ENCODE results near the gene LDLRAD4.

The LDLRAD4 gene

DNA sequence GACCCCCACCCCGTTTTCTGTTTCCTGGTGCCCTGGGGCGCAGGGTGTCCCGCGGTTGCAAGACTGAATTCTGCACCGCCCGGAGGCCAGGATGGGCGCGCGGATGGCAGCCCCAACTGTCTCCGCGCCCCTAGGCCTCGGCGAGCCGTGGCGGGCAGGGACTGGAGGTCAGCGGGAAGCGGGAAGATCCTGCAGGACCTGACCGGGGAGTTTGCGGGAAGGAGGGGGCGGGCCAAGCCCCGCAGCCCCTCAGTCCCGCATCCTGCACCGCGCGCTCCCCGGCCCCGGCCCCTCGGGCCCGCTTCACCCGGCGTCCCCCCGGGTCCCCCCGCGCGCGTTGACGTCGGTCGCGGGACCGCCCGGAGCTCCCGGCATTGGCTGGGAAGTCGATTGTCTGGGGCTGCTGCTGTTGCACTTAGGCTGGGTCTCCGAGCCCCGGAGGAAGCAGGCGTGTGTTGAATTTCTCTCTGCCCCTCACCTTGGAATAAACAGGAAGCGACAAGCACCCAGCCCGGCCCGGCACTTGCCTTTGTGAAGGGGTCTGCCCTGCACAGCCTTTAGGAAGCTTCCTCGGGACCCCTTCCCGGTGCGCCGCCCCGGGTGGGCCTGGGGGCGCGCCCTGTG is at the start of gene LDLRAD4:
LDLRAD4 (plus strand) TSS at position 393 of the 624 bp plus-strand sequence.
- DNase-seq = peak; percentile 58

DNA sequence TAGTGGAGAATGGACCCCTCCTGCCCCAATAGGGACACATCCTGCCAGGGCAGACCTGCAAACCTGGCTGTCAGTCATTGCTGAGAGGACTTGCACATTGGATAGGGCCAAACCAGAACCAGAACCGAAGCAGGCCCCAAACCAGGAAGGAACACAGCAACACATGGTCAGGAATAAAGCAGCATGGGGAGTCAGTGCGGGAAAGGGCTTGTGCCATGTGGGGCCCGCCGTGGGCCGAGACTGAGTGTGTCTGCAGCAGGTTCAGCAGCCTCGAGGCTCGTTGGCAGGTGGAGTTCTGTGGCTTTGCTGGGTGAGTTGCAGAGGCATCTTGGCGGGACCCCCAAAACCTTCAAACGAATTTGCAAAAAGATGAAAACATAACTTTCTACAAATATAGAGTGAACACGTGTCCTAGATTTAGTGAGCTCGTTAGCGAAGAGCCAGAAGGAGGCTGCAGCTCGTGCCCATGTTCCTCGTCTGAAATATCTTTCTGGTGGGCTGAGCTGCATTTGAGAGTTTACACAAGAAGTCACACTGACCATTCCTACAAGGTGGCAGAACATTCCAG is 44.9 kb upstream of the LDLRAD4 start:
- DNase-seq = no peak

DNA sequence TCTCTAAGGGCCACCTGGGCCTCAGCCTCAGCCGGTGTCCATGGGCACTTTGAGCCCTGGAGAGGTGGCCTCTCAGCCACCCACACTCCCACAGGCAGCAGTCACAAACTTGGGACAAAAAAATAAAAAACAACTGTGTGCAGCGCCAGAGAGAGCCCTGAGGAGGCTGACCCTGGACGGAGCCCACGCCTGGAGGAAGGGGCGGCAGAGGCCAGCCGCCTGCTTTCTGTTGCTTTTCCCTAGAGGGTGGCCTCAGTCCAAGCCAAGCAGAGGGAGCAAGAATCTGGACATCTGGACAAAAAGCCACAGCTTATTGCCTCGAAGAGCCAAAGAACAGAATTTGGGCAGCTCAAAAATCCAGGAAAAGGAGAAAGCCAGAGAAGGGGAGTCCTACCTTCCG is 43.3 kb upstream of the LDLRAD4 start:
- DNase-seq = no peak

DNA sequence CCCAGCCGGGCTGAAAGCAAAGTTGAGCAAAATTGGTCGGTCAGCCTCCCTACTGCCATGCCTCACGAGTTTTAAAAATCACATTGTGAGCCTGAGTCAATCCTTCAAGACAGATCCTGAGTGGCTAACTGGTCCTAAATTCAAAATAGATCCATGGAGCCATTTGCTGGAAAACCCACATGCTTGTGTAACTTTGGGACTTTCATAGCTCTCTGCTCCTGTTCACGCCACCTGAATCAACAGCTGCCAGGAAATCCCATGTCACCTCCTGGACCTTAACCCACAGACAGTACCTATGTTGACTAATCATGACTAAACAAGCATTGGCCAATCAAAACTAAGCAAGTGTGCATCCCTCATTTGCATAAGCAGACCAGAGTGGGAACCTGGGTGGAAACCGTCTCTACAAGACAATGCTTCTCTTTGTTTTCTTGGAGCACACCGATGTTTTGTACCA is 42.8 kb upstream of the LDLRAD4 start:
- DNase-seq = no peak

DNA sequence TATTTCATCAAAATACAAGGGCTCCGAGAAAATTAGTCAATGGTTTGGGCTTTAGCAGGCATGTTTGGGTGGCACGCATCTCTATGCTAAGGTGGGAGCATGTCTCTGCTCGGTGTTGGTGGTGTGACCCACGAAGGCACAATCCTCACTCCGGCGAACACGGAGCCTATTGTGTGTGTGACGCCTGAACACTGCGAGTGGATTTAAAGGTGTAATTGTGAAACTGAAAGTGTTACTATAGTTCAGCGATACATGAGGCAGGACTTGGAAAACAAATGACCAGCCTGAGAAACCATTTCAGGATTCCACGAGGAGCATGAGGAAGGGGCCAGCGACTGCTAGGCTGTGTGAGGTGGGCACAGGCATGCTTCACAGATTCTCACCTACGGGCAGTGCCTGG is 41.7 kb upstream of the LDLRAD4 start:
- no peak for DNase-seq

DNA sequence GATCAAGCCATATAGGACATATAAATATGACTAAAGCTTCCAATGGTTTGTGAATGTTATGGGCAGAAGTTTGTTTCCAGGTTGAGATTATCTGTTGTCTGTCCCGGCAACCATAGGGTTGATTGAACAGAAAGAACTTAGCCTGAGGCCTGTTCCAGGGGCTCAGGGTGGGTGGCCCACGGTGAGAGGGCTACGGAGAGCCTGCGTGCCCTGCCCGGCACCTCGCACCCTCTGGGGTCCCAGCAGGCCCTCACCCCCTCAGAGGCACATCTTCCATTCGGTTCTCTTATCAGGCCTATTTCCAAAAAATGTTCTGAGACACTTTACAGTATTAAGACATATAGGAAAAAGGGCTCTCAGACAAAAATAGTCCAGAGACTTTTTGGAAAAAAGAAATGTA is 40.4 kb upstream of the LDLRAD4 start:
- DNase-seq = no peak

DNA sequence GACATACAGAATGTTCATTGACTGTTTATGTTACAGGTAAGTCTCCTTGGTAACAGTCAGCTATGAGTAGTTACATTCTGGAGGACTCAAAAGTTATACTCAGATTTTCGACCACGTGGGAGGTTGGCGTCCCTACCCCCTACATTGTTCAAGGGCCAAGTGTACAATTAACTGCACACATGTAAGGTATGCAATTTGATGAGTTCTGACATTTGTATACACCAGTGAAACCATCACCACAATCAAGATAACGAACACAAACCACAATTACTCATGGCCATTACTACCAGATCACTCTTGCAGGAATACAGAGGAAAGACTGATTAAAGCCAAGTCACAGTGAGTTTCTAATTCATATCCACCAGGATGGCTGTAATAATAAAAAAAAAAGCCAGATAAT is 39.6 kb upstream of the LDLRAD4 start:
- DNase-seq = no peak

DNA sequence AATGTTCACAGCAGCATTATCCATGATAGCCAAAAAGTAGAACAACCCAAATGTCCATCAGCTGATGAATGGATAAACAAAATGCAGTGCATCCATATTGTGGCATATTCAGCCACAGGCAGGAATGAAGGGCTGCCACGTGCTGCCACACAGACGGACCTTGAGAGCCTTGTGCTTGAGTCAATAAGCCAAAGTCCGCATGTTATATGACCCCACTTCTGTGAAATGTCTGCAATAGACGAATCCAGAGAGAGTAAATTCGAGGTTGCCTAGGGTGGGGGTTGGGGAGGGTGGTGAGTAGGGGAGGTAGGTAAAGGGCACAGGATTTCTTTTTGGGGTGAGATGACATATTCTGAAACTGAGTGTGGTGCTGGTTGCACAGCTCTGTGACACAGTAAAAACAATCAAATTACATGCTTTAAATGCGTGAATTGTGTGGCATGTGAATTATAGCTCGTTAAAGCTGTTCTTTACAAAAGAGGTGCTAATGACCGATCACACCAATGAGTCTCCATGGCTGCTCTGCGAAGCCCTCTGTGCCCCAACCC is 38.9 kb upstream of the LDLRAD4 start:
- DNase-seq = no peak

DNA sequence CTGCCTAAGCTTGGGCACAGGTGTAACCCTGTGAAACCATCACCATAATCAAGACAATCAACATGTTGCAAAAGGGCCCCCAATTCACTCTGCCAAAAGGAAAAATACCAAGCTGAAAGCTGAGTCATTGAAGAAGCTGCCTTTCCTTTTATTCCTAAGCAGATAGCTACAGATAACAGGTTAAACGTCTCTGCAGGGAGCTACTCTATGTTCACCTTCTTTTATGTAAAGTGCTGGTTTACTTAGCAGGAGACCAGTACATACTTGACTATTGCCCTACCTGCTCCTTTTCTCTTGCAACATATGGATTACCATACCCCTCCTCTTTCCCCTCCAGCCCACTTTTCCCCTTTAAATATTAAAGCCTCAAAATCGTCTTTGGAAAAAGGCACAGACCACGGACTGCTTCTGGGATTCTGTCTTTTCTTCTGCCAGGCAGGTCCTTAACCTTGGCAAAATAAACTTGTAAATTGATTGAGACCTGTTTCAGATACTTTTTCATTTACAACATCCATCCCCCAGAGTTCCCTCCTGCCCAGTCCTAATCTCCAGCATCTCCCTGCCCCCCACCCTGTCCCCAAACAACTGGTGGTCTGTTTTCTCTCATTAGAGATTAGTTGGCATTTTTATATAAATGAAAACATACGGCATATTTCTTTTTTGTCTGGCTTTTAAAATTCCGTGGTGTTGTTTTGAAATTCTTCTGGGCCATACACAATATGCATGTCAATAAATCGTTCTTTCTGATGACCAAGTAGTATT is 37.8 kb upstream of the LDLRAD4 start:
- DNase-seq = no peak

DNA sequence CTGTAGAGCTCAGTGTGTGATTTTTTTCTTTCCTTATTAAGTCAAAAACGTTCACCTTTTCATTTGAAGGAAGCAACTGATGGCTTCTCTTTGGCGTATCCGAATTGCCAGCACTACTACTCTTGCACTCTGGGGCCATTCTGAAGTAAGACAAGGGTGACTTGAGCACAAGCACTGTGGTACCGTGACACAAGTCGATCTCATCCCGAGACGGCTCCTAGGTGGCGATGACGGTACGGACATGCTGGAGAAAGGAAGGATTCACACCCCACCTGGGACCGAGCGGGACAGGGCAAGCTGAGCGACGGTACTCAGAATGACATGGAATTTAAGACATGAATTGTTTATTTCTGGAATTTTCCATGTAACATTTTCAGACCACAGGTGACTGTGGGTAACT is 36.8 kb upstream of the LDLRAD4 start:
- no peak for DNase-seq

DNA sequence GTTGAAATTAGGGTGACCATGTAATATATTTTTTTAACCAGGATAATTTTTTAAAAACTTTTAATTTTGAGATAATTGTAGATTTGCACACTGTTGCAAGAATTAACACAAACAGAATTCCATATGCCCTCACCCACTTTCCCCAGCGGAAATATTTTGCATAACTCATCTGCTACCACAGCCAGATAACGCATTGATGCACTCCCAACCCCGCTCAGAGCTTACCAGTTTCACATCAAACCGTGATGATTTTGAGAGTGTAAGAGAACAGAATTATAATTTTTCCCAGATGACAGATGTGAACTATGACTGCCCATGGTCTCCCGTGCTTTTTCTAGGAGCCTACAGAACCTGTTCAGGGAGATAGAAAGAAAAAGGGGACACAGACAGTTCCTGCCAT is 35.2 kb upstream of the LDLRAD4 start:
- DNase-seq = no peak

DNA sequence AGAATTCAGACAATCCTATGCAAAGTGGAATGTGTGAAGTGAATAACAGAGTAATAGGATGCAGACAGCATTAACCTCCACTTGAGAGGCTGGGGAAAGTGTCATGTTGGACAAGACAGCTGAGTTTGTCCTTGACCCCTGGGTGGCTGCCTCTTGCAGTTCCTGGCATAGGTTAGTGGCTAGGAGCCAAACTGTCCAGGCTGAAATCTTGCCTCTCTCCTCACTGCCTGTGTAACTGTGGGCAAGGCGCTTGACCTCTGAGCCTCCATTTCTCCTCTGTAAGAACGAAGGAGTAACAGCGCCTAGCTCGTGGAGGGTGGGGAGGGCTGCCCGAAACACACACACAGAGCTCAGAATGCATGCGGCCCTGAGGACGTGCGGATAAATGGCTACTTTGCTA is 34.8 kb upstream of the LDLRAD4 start:
- no peak for DNase-seq

DNA sequence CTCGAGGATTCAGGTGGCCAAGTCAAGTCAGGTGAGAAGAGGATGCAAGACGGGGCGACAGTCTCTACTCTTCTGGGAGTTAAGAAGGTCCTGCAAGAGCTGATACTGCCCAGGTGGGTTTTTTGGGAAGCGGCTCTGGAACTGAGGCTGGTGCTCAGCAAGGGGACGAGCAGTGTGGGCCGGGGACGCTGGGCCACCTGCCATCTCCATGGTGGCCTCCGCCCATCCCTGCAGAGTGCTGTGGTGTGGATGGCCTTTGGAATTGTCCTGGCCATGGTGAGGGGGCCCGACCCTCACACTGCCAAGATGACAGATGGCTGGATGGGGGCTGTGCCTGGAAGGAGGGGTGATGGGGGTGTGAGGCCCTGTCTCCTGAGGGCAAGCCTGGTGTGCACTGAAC is 34.2 kb upstream of the LDLRAD4 start:
- DNase-seq = no peak

DNA sequence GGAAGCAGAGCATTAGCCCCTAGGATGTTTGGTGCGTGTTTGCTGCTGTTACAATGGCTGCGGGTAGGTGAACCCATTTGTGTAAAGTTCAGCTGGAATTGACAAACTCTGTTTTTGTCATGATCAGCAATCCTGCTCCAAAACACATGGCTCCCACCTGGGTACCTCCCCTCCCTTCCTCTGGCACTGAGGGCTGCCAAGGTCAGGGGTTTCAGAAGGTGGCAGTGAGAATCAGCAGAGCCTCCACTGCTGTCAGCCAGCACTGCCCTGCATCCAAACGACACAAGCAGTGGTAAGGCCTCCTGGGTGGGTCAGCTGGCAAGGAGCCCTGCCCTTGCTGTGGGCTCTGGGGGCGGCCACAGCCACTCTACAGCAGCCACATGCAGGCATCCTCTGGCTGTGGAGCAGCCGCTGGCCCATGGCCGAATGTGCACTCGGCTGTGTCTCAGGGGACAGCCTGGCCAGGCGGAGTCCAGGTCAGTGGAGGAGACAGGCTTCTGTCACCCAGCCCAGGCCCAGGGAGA is 32.8 kb upstream of the LDLRAD4 start:
- no peak for DNase-seq

DNA sequence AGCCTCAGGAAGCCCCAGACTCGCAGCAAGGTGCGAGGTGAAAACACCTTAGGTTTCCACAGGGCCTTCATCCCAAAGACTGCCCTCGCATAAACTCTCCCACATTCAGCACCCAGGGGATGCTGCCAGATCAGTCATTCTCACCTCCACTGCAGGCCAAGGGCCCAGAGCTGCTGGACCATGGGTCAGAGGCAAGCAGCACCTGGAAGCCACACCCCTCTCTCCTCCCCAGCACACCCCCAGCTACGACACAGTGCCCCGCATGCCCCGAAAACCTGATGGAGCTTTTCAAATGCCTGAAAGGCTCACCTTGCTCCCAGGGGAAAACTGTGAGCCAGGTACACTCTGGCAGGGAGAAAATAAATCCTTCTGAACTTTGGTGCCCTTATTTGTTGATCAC is 31.9 kb upstream of the LDLRAD4 start:
- DNase-seq = no peak

DNA sequence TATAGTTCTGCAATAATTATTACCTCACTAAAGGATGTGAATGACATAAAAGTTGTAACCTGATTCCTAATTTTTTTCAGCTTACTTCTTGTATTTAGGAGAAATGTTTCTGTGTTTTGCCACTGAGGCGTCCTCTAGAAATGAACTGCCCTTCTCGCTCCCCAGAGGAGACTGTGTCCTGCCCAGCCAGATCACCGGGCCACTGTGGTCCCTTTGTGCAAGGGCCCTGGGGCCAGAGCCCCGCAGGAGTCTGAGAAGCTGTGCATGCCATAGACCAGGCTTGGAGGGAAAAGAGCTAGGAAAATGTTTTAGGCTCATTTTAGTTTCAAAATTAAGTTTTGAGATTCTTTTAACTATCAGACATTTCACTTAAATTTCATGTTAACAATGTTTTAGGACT is 31.1 kb upstream of the LDLRAD4 start:
- no peak for DNase-seq

DNA sequence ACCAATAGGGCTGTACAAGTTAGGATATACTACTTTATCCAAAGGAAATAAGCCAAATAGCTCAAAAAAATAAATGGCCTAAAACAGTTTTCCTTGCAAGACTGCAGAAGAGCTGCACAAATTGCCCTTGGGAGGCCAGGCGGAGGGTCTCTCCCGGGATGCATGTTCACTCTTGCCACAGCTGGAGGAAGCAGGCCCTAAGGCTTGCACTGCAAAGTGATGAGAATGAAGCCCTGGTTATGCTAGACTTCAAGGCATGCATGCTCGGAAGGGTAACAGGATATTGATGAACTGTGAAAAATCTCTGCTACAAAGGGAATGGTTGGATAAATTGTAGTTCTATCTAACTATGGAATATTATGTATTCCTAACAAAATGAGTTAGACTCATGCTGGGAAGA is 27.5 kb upstream of the LDLRAD4 start:
- DNase-seq = no peak

DNA sequence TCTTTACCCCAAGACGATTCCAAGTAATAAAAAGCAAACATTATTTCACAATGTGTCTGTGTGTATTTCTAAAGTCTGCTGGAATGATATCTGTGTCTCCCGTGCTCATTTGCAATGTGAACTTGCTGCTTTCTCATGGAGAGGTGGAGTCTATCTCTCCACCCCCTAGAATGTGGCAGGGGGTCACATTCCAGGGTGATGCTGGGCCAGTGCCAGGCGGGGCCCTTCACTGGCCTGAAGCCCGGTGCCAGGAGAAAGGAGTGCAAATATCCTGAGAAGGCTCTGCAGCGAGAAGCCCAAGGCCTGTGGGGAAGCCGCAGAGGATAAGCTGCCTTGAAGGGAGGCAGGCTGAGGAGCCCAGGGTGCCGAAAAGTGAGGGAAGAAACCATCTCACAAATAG is 26.8 kb upstream of the LDLRAD4 start:
- DNase-seq = no peak

DNA sequence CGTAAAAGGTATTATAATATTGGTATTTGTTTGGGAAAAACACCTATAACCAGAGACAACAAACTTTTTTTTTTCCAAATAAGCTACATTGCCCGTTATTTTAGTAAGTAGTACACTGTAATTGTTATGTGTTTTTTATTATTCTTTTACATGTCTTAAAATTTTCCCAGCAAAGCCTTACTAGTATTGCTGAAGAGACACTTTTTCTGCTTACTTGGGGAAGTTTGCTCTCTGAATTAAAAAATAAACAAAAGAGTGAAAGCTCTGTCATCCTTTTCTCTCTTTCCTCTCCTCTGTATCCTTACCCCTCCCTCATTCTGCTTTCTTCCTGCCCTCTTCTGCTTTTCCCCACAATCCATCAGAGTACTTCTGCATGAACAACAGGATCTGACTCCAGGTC is 25.6 kb upstream of the LDLRAD4 start:
- DNase-seq = no peak

DNA sequence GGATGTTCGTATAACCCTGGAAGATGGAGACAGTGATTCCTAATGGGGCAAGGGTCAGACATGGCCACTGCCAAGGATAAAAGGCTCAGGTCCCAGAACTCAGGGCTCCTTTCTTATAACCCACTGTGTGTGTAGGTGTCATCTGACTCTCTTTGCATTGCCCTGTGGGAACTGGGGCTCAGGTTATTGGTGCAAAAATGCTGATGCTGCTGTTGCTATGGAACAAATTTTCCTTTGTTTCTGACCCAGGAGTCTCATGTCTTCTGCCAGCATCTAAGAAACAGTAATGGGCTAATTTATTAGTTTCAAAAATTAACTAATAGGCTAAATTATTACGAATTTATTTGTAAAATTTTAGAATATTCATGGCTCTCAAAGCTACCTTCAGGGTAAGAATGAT is 24.3 kb upstream of the LDLRAD4 start:
- no peak for DNase-seq

DNA sequence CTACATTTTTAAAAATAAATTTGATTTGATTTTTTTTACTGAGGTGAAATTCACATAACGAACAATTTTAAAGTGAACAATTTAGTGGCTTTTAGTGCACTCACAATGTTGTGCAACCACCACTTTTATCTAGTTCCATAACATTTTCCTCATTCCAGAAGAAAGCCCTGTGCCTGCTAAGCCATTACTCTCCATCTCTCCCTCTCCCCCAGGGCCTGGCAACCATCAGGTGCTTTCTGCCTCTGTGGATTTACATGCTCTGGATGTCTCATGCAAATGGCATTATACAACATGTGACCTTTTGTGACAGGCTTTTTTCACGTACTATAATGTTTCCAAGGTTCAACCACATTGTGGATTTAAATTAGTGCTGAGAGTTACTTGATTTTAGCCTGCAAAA is 19.9 kb upstream of the LDLRAD4 start:
- no peak for DNase-seq

DNA sequence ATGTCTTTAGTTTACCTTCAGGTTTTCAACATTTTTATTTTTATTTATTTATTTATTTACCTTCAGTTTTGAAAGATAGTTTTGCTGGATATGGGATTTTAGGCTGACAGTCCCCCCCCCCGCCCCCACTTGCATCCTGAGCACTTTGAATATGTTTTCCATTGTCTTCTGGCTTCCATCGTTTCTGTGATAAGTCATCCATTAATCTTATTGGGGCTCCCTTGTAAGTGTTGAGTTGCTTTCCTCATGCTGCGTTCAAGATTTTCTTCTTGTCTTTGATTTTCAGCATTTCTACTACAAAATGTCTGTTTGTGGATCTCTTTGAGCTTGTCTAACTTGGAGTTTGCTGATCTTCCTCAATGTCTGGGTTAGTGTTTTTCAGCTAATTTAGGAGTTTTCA is 19.4 kb upstream of the LDLRAD4 start:
- DNase-seq = no peak

DNA sequence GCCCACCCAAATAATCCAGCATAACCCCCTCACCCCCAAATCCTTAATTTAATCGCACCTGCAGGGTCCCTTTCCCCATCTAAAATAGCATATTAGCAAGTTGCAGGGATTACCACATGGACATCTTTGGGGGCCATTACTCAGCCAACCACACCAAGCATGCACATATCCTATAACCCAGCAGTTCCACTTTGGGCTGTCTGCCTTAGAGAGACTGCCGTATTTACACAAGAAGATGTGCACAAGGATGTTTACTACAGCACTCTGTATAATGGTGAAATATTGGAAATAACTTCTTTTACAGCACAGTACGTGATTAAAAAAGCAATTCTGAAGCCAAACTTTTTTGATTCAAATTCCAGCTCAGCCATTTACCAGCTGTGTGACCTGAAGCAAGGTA is 17.3 kb upstream of the LDLRAD4 start:
- DNase-seq = no peak

DNA sequence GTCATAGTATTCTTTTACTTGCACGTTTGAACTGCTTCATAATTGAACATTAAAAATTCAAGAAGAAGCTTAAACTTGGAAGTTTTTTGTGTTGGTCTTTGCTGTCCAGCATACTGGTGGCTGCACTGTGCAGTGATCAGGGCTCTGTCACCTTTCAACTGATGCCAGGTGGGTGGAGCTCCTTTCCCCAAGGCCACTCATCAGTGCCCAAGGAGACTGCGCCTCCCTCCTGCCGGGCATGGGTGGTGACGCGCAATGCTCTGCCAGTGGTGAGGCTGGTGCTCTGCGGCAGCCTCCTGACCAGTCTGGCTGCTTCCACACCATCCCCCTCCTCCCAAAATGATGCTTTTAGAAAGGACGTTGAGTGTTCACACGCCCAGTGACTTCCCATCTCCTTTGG is 16.0 kb upstream of the LDLRAD4 start:
- DNase-seq = no peak

Measured in GDM1 (cell line).